Activated T-cell treated with anti-CD3 and anti-CD28 coated beads, Interleukin-2, amount 50 U/mL, for 48 hours (primary cell): ENCODE data around the gene DCAF10.
"Not testable (repeated sequence)": the region's sequence is repeated elsewhere in the genome, so short reads cannot be mapped to it uniquely, and the experiment has no call there.

Experiments
- DNase-seq, 2 experiments: peaks; one replicate each; pipeline ENCODE4 v3.0.0-alpha.2; 2020

The DCAF10 gene

DNA sequence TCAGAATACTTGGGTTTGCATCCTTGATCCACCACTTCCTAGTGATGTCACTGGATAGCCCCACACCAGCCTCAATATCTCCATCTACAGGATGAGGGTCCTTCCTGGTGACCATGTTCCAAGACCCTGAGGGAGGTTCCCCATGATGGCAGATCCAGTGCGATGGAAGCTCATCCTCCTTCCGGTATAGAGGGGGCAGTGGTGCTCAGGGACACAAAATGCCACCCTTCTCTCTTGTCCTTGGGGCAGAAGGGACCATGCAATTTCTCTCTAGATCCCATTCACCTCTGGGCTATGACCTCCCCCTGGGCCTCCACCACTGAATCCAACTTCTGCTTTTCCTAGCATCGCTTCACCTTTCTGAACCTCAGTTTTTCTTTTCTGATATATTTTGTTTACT lies 108.7 kb downstream of the DCAF10 start:
- DNase-seq: peak in 1 of 2 experiments; percentile 6

DNA sequence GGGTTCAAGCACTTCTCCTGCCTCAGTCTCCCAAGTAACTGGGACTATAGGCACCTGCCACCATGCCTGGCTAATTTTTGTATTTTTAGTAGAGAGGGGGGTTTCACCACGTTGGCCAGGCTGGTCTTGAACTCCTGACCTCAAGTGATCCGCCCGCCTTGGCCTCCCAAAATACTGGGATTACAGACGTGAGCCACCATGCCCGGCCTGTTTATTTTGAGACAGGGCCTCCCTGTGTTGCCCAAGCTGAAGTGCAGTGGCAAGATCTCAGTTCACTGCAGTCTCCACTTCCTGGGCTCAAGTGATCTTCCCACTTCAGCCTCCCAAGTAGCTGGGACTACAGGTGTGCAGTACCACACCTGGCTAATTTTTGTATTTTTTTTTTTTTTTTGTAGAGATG lies 109.2 kb downstream of the DCAF10 start:
- DNase-seq: not testable (repeated sequence)

GRCh38 chr9:37910271-37910670 lies 109.7 kb downstream of the DCAF10 start:
- DNase-seq: peak in 1 of 2 experiments; percentile 4

- no peak for DNase-seq
These were observed 110.7 kb downstream of the DCAF10 start for GRCh38 chr9:37911271-37911681.

DNA sequence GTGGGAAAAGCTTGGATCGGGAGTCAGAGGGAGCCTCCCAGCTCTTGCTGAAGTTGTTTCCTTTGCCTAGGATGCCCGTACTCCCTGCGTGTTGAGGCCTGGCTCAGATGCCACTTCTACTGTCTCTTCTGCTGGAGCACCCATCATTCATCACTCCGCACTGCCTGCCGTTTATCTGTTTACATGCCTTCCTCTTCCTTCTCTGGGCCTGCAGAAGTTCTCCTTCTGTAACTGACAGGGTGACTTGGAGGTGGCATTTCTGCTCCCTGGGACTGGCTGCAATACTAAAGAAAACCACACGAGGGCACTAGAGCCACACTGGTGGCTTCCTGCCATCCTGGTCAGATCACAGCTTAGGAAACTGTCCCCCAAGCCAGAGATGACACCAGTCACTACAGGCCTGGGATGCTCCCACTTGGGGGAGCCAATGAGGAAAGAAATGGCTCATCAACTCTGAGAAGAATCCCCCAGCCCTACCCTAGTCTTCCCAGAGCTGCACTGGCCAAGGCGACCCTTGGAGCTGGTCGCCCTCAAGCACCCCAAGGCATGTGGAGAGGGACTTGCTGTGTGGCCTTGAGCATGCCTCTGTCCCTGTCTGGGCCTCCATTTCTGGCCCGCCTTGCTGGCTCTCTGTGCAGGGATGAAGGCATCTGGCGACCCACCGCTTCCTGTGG lies 113.0 kb downstream of the DCAF10 start:
- peak; percentile 89 for DNase-seq

DNA sequence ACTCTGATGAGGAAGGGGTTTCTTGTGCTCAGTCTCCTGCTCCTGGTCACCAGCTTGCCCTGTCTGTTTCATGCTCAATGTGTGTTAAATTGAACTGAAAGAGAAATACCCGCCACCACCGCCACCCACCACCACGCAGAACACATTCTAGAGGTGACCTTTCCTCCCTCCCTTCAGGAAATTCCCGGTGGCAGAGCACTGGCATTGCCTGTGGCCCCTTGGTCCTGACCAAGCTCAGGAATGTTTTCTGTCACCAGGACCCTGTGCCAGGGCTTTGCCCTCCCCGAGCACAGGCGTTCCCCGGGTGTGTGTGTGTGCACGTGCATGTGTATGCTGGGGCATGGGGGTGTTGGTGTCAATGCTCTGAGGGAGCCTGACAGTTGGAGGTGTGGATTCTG lies 113.6 kb downstream of the DCAF10 start:
- DNase-seq: no peak

- no peak for DNase-seq
These were observed 114.2 kb downstream of the DCAF10 start for GRCh38 chr9:37914701-37915358.

DNA sequence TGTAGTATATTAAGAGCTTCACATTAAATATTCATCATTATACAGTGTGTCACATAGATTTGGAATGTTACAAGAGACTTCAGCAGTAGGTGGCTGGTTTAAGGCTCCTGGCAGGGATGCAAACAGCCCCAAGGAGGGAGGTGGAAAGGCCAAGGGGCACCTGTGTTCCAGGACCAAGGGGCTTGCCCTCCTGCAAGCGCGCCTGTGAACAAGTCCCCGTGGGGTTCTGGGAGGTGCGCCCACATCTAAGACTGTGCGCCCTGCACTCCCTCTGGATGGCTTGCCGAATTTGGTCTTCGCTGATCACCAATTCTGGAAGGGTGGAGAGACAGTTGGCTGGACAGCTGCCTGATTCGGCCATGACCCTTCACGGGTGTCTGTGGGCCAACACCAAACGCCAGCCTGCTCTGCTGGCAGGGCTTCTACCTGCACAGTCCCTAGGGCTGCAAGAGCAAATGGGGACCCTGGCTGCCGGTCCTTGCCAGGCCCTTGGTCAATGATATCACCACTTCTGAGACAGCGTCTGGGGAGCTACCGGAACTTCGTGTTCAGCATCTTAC lies 115.4 kb downstream of the DCAF10 start:
- no peak for DNase-seq

GRCh38 chr9:37916471-37917312 lies 116.1 kb downstream of the DCAF10 start:
- no peak for DNase-seq
